WTC11 (cell line): ENCODE data around the gene OR11A1. TPM values are rescaled to one million over a fixed set of nuclear protein-coding genes. Genes with fewer than 3 reads are reported as not detected.

Experiments used
- ATAC-seq: fragments of 200-7000 bp; cut with Tn5 transposase; 2 replicates; pipeline ENCODE4 v1.10.0; 2021; ENCODE audit warnings: mild to moderate bottlenecking, moderate library complexity
- CTCF ChIA-PET: fragments of 300-600 bp; sonication (Branson Sonifier 250); formaldehyde crosslinking; loops from one replicate; lab custom pipeline; 2021; ENCODE audit warnings: antibody characterized with exemption; lab: Charles Lee
- POLR2A ChIA-PET: fragments of 350-600 bp; sonication (Branson Sonifier 250); formaldehyde crosslinking; loops from one replicate; lab custom pipeline; 2021; ENCODE audit warnings: antibody characterized with exemption; lab: Charles Lee
- DNase-seq: peaks from one replicate; pipeline ENCODE4 v3.0.0; 2021; ENCODE audit warnings: low spot score
- H3K27ac Mint-ChIP-seq: 2 replicates; pipeline ENCODE4 v1.8.0; 2021; ENCODE audit warnings: mixed read lengths
- H3K27me3 Mint-ChIP-seq: 2 replicates; pipeline ENCODE4 v1.8.0; 2021; ENCODE audit warnings: low read depth, mild to moderate bottlenecking, moderate library complexity, mixed read lengths
- H3K36me3 Mint-ChIP-seq: 2 replicates; pipeline ENCODE4 v1.8.0; 2021; ENCODE audit warnings: mixed read lengths
- H3K4me1 Mint-ChIP-seq: 2 replicates; pipeline ENCODE4 v1.8.0; 2022; ENCODE audit warnings: mixed read lengths
- H3K4me3 Mint-ChIP-seq: 2 replicates; pipeline ENCODE4 v1.8.0; 2021; ENCODE audit warnings: mild to moderate bottlenecking, moderate library complexity, mixed read lengths
- H3K9me3 Mint-ChIP-seq: 2 replicates; pipeline ENCODE4 v1.8.0; 2021; ENCODE audit warnings: mixed read lengths
- ATF1 ChIP-seq: sonication (generic); formaldehyde crosslinking; IDR thresholded peaks from 2 replicates; pipeline ENCODE4 v1.8.1; 2023; ENCODE audit warnings: mild to moderate bottlenecking, moderate library complexity, missing genetic modification reagents
- CBFB ChIP-seq: sonication (generic); formaldehyde crosslinking; IDR thresholded peaks from 2 replicates; pipeline ENCODE4 v1.8.1; 2022; ENCODE audit warnings: mild to moderate bottlenecking, low read depth, missing genetic modification reagents
- FOXK1 ChIP-seq: sonication (generic); formaldehyde crosslinking; IDR thresholded peaks from 2 replicates; pipeline ENCODE4 v1.8.0; 2022; ENCODE audit warnings: mild to moderate bottlenecking, moderate library complexity, missing genetic modification reagents
- GTF2I ChIP-seq: fragments of 250-450 bp; sonication (Bioruptor Pico); conservative IDR thresholded peaks from 2 replicates; pipeline ENCODE4 v1.4.0; 2021; ENCODE audit warnings: mild to moderate bottlenecking
- JAZF1 ChIP-seq: fragments of 250-450 bp; sonication (Bioruptor Pico); IDR thresholded peaks from 2 replicates; pipeline ENCODE4 v1.9.0; 2021; ENCODE audit warnings: moderate library complexity, mild to moderate bottlenecking, inconsistent platforms
- MLX ChIP-seq: sonication (generic); formaldehyde crosslinking; IDR thresholded peaks from 2 replicates; pipeline ENCODE4 v1.8.1; 2023; ENCODE audit warnings: mild to moderate bottlenecking, missing genetic modification reagents, moderate library complexity
- MXD4 ChIP-seq: fragments of 250-450 bp; sonication (Bioruptor Pico); IDR thresholded peaks from 2 replicates; pipeline ENCODE4 v1.8.0; 2021; ENCODE audit warnings: mild to moderate bottlenecking, moderate library complexity, borderline replicate concordance
- MYBL2 ChIP-seq: sonication (generic); formaldehyde crosslinking; IDR thresholded peaks from 2 replicates; pipeline ENCODE4 v1.8.1; 2023; ENCODE audit warnings: mild to moderate bottlenecking, moderate library complexity, missing genetic modification reagents
- NR3C1 ChIP-seq: sonication (generic); formaldehyde crosslinking; conservative IDR thresholded peaks from 2 replicates; pipeline ENCODE4 v1.8.1; 2023; ENCODE audit warnings: low read depth, mild to moderate bottlenecking, missing genetic modification reagents
- OVOL2 ChIP-seq: fragments of 250-450 bp; sonication (Bioruptor Pico); IDR thresholded peaks from 2 replicates; pipeline ENCODE4 v1.9.0; 2021; ENCODE audit warnings: mild to moderate bottlenecking, borderline replicate concordance
- PRRX2 ChIP-seq: fragments of 250-450 bp; sonication (Bioruptor Pico); IDR thresholded peaks from 2 replicates; pipeline ENCODE4 v1.8.0; 2021; ENCODE audit warnings: mild to moderate bottlenecking
- RELA ChIP-seq: sonication (generic); formaldehyde crosslinking; IDR thresholded peaks from 2 replicates; pipeline ENCODE4 v1.8.1; 2022; ENCODE audit warnings: missing genetic modification reagents, mild to moderate bottlenecking, borderline replicate concordance
- SOX15 ChIP-seq: fragments of 250-450 bp; sonication (Bioruptor Pico); IDR thresholded peaks from 2 replicates; pipeline ENCODE4 v1.9.0; 2021; ENCODE audit warnings: mild to moderate bottlenecking
- STAT6 ChIP-seq: sonication (generic); formaldehyde crosslinking; conservative IDR thresholded peaks from 2 replicates; pipeline ENCODE4 v1.8.1; 2023; ENCODE audit warnings: mild to moderate bottlenecking, low read depth, missing genetic modification reagents, moderate library complexity
- TCF7 ChIP-seq: sonication (generic); formaldehyde crosslinking; IDR thresholded peaks from 2 replicates; pipeline ENCODE4 v1.8.0; 2022; ENCODE audit warnings: mild to moderate bottlenecking, low read depth, missing genetic modification reagents, moderate library complexity
- TEAD1 ChIP-seq: sonication (generic); formaldehyde crosslinking; IDR thresholded peaks from 2 replicates; pipeline ENCODE4 v1.8.0; 2022; ENCODE audit warnings: mild to moderate bottlenecking, missing genetic modification reagents
- TEAD4 ChIP-seq: sonication (generic); formaldehyde crosslinking; IDR thresholded peaks from 2 replicates; pipeline ENCODE4 v1.8.0; 2022; ENCODE audit warnings: mild to moderate bottlenecking, missing genetic modification reagents
- USF2 ChIP-seq: sonication (generic); formaldehyde crosslinking; IDR thresholded peaks from 2 replicates; pipeline ENCODE4 v1.8.1; 2023; ENCODE audit warnings: mild to moderate bottlenecking, missing genetic modification reagents, moderate library complexity
- ZNF232 ChIP-seq: sonication (generic); formaldehyde crosslinking; IDR thresholded peaks from 2 replicates; pipeline ENCODE4 v1.8.0; 2022; ENCODE audit warnings: mild to moderate bottlenecking, missing genetic modification reagents
- total RNA-seq: library from RNA; stranded (reverse); gene quantifications from 3 replicates; pipeline ENCODE4 v1.2.3, GENCODE V29; 2021
- TF ChIP-seq, protein P1 (sequence below): sonication (generic); formaldehyde crosslinking; IDR thresholded peaks from 2 replicates; pipeline ENCODE4 v1.8.1; 2022; ENCODE audit warnings: low read depth, missing genetic modification reagents, borderline replicate concordance
- TF ChIP-seq, protein P2 (sequence below): sonication (generic); formaldehyde crosslinking; IDR thresholded peaks from 2 replicates; pipeline ENCODE4 v1.8.1; 2022; ENCODE audit warnings: mild to moderate bottlenecking, moderate library complexity, missing genetic modification reagents
- TF ChIP-seq, protein P3 (sequence below): sonication (generic); formaldehyde crosslinking; IDR thresholded peaks from 2 replicates; pipeline ENCODE4 v1.8.0; 2023; ENCODE audit warnings: mild to moderate bottlenecking, missing genetic modification reagents

The OR11A1 gene
- total RNA-seq, 1 experiment from 2014 or later = not detected

DNA sequence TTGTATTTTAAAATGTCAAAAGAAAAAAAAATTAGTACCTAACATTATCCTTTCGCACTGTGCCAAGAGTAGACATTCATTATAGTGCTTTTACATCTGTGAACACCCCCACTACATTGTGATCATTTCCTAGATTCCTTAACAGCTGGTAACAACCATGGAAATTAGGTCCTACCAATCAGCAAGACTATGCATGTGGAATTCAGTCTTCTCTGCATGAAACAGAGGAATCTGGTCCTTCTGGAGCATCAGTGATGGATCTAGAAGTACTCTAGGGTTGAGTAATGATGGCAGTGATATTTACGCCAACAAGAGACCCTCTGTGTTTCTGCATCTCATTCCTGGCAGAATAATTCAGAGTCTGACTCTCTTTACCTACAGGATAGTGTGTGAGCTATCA lies 32.7 kb downstream of the OR11A1 start:
- DNase-seq (no peak), ATAC-seq (peak; percentile 76)
- no peak for TF ChIP-seq TCF7 (CRISPR knock-in tag)
- no peak for TF ChIP-seq FOXK1 (CRISPR knock-in tag)
- TF ChIP-seq JAZF1 (CRISPR knock-in tag) = no peak
- TF ChIP-seq MYBL2 (CRISPR knock-in tag) = no peak
- TF ChIP-seq, protein P1, sequence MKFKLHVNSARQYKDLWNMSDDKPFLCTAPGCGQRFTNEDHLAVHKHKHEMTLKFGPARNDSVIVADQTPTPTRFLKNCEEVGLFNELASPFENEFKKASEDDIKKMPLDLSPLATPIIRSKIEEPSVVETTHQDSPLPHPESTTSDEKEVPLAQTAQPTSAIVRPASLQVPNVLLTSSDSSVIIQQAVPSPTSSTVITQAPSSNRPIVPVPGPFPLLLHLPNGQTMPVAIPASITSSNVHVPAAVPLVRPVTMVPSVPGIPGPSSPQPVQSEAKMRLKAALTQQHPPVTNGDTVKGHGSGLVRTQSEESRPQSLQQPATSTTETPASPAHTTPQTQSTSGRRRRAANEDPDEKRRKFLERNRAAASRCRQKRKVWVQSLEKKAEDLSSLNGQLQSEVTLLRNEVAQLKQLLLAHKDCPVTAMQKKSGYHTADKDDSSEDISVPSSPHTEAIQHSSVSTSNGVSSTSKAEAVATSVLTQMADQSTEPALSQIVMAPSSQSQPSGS (CRISPR knock-in tag) = no peak
- TF ChIP-seq GTF2I = no peak
- CTCF ChIA-PET = no interaction called here
- Mint-ChIP-seq H3K9me3 (peaks cover 13% of the 10 kb centered on the region), H3K4me3 (no peak overlapping the region), H3K27ac (no peak overlapping the region), H3K4me1 (peaks cover 13% of the 10 kb centered on the region), H3K36me3 (no peaks in the 10 kb centered on the region), H3K27me3 (no peaks in the 10 kb centered on the region)
- POLR2A ChIA-PET = interaction anchor here (0.6 kb wide), 1 partner anchor 591 kb away, joined by 7 read pairs; no protein-coding TSS in a partner anchor

DNA sequence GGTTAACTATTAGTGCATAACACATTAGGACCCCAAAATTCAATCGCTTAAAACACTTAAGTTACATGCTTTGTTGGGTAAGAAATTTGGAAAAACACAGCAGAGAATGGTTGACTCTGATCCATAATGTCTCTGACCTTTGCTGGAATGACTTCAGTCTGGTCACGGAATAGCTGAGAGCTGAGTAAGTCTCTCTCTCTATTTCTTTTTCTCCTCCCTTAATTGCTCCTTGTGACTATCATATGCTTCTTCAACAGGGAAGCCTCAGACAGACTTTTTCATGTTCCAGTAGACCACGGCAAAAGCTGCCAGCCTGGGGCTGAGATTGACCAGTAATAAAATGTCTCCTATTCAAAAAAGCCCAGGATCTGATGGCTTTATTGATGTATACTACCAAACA lies 37.4 kb downstream of the OR11A1 start:
- no peak for TF ChIP-seq CBFB (CRISPR knock-in tag)
- no peak for TF ChIP-seq NR3C1 (CRISPR knock-in tag)
- TF ChIP-seq MXD4 (CRISPR knock-in tag) = no peak
- TF ChIP-seq RELA (CRISPR knock-in tag) = no peak
- no peak for TF ChIP-seq OVOL2
- no peak for TF ChIP-seq USF2
- no peak for TF ChIP-seq ZNF232
- no peak for TF ChIP-seq MLX
- no peak for TF ChIP-seq STAT6
- TF ChIP-seq, protein P2, sequence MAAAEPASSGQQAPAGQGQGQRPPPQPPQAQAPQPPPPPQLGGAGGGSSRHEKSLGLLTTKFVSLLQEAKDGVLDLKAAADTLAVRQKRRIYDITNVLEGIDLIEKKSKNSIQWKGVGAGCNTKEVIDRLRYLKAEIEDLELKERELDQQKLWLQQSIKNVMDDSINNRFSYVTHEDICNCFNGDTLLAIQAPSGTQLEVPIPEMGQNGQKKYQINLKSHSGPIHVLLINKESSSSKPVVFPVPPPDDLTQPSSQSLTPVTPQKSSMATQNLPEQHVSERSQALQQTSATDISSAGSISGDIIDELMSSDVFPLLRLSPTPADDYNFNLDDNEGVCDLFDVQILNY (CRISPR knock-in tag) = no peak
- no peak for TF ChIP-seq ATF1
- TF ChIP-seq, protein P1 (CRISPR knock-in tag) = no peak
- TF ChIP-seq, protein P3, sequence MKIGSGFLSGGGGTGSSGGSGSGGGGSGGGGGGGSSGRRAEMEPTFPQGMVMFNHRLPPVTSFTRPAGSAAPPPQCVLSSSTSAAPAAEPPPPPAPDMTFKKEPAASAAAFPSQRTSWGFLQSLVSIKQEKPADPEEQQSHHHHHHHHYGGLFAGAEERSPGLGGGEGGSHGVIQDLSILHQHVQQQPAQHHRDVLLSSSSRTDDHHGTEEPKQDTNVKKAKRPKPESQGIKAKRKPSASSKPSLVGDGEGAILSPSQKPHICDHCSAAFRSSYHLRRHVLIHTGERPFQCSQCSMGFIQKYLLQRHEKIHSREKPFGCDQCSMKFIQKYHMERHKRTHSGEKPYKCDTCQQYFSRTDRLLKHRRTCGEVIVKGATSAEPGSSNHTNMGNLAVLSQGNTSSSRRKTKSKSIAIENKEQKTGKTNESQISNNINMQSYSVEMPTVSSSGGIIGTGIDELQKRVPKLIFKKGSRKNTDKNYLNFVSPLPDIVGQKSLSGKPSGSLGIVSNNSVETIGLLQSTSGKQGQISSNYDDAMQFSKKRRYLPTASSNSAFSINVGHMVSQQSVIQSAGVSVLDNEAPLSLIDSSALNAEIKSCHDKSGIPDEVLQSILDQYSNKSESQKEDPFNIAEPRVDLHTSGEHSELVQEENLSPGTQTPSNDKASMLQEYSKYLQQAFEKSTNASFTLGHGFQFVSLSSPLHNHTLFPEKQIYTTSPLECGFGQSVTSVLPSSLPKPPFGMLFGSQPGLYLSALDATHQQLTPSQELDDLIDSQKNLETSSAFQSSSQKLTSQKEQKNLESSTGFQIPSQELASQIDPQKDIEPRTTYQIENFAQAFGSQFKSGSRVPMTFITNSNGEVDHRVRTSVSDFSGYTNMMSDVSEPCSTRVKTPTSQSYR (CRISPR knock-in tag) = no peak
- TF ChIP-seq PRRX2 = no peak
- no peak for TF ChIP-seq SOX15 (CRISPR knock-in tag)
- TF ChIP-seq TEAD4 (CRISPR knock-in tag) = no peak
- TF ChIP-seq TEAD1 (CRISPR knock-in tag) = no peak
- TF ChIP-seq, all 79 proteins: peak for 0
- H3K27me3 Mint-ChIP-seq = no peaks in the 10 kb centered on the region; the same call in 1 of the 2 replicates
- ATAC-seq (no peak), DNase-seq (no peak)
- no peaks in the 10 kb centered on the region for H3K36me3 Mint-ChIP-seq
- H3K9me3 Mint-ChIP-seq = peaks cover 6% of the 10 kb centered on the region
- CTCF ChIA-PET = no interaction called here
- H3K4me3 Mint-ChIP-seq = no peak overlapping the region
- POLR2A ChIA-PET = no interaction called here
- H3K27ac Mint-ChIP-seq = no peak overlapping the region
- peaks cover 10% of the 10 kb centered on the region for H3K4me1 Mint-ChIP-seq
